Measurements from ENCODE around the gene ABITRAM. TPM values are rescaled to one million over a fixed set of nuclear protein-coding genes. Genes with fewer than 3 reads are reported as not detected.

ABITRAM gene
- total and polyA plus RNA-seq, 2 of the 13 experiments (the other 11 are each of a cell fraction or from before 2014, with no cell fraction given), result 10.2 to 21.6 TPM

DNA sequence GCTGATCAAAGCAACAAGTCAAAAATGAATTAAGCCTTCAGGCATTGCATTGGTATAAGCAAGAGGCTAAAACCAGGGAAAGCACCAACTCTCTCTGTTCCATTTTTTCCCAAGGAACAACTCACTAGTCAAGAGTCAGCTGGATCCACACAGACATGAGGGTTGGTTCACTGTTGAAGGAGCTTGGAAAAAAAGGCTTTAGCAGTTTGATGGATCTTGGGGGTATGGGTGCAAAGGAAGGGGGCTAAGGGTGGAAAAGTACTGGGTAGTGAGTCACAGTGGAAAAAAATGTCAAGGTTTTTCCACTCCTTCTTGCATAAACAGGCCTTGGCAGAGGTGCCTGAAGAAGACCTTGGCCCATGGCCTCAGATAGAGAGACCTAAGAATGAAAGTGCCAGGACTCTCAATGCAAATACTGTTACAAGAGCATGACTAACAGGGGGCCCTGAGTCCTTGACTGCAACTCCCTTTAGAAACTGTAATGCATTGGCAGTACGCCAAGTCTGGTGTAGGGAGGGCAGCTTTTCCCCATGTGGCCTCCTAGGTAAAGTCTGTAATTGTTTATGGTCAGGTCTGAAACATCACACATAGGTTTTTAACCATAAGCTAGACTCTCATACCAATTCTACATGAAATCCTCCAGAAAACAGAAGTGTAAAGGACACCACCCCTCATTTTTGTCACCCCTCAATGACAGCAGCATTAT lies 48.4 kb upstream of the ABITRAM start (continued):
- TF ChIP-seq, protein P1, sequence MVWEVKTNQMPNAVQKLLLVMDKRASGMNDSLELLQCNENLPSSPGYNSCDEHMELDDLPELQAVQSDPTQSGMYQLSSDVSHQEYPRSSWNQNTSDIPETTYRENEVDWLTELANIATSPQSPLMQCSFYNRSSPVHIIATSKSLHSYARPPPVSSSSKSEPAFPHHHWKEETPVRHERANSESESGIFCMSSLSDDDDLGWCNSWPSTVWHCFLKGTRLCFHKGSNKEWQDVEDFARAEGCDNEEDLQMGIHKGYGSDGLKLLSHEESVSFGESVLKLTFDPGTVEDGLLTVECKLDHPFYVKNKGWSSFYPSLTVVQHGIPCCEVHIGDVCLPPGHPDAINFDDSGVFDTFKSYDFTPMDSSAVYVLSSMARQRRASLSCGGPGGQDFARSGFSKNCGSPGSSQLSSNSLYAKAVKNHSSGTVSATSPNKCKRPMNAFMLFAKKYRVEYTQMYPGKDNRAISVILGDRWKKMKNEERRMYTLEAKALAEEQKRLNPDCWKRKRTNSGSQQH (CRISPR knock-in tag; IDR thresholded peaks at IDR 0.05; ENCODE audit: low read depth), result no peak
- TF ChIP-seq, protein P2, sequence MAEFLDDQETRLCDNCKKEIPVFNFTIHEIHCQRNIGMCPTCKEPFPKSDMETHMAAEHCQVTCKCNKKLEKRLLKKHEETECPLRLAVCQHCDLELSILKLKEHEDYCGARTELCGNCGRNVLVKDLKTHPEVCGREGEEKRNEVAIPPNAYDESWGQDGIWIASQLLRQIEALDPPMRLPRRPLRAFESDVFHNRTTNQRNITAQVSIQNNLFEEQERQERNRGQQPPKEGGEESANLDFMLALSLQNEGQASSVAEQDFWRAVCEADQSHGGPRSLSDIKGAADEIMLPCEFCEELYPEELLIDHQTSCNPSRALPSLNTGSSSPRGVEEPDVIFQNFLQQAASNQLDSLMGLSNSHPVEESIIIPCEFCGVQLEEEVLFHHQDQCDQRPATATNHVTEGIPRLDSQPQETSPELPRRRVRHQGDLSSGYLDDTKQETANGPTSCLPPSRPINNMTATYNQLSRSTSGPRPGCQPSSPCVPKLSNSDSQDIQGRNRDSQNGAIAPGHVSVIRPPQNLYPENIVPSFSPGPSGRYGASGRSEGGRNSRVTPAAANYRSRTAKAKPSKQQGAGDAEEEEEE (CRISPR knock-in tag; IDR thresholded peaks at IDR 0.05; ENCODE audit: borderline replicate concordance), result peak; percentile 96; the same call in 1 of the 2 replicates
- TF ChIP-seq MED13 (CRISPR knock-in tag; IDR thresholded peaks at IDR 0.05) (peak; percentile 100), ZNF678 (CRISPR knock-in tag; IDR thresholded peaks at IDR 0.05) (no peak), NFE2L2 (IDR thresholded peaks at IDR 0.05; ENCODE audit: low read length) (peak; percentile 16; the same call in 1 of the 2 replicates), ZNF460 (CRISPR knock-in tag; IDR thresholded peaks at IDR 0.05; ENCODE audit: borderline replicate concordance) (no peak; the same call in 1 of the 2 replicates), ETV6 (CRISPR knock-in tag; conservative IDR thresholded peaks at IDR 0.05) (peak; percentile 50; the same call in 1 of the 2 replicates), TOE1 (CRISPR knock-in tag; IDR thresholded peaks at IDR 0.05) (peak; percentile 96), ZNF343 (CRISPR knock-in tag; IDR thresholded peaks at IDR 0.05) (no peak), NFATC3 (CRISPR knock-in tag; IDR thresholded peaks at IDR 0.05) (peak; percentile 99; the same call in 1 of the 2 replicates), ZNF672 (CRISPR knock-in tag; IDR thresholded peaks at IDR 0.05) (no peak), XRCC5 (optimal IDR thresholded peaks at IDR 0.05; ENCODE audit: low read length) (peak; percentile 71), NCOR1 (IDR thresholded peaks at IDR 0.05; ENCODE audit: borderline replicate concordance, low read length) (peak; percentile 95; the same call in 1 of the 2 replicates), THYN1 (CRISPR knock-in tag; IDR thresholded peaks at IDR 0.05; ENCODE audit: borderline replicate concordance, low read depth) (no peak), KLF15 (CRISPR knock-in tag; IDR thresholded peaks at IDR 0.05; ENCODE audit: borderline replicate concordance) (no peak)
- TF ChIP-seq, protein P3, sequence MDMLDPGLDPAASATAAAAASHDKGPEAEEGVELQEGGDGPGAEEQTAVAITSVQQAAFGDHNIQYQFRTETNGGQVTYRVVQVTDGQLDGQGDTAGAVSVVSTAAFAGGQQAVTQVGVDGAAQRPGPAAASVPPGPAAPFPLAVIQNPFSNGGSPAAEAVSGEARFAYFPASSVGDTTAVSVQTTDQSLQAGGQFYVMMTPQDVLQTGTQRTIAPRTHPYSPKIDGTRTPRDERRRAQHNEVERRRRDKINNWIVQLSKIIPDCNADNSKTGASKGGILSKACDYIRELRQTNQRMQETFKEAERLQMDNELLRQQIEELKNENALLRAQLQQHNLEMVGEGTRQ (IDR thresholded peaks at IDR 0.05; ENCODE audit: low read depth, low read length), result no peak
- TF ChIP-seq, protein P3 (CRISPR knock-in tag; IDR thresholded peaks at IDR 0.05; ENCODE audit: borderline replicate concordance), result no peak
- TF ChIP-seq, protein P4, sequence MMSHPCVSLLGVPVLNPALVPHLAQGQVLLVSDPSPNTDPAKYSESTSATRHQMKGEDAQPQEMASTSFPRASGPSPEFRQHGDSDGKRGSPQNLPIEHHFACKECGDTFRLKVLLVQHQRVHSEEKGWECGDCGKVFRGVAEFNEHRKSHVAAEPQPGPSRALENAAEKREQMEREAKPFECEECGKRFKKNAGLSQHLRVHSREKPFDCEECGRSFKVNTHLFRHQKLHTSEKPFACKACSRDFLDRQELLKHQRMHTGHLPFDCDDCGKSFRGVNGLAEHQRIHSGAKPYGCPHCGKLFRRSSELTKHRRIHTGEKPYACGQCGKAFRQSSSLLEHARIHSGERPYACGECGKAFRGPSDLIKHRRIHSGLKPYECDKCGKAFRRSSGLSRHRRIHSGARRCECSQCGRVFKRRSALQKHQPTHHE (CRISPR knock-in tag; IDR thresholded peaks at IDR 0.05; ENCODE audit: borderline replicate concordance), result no peak
- TF ChIP-seq, protein P5, sequence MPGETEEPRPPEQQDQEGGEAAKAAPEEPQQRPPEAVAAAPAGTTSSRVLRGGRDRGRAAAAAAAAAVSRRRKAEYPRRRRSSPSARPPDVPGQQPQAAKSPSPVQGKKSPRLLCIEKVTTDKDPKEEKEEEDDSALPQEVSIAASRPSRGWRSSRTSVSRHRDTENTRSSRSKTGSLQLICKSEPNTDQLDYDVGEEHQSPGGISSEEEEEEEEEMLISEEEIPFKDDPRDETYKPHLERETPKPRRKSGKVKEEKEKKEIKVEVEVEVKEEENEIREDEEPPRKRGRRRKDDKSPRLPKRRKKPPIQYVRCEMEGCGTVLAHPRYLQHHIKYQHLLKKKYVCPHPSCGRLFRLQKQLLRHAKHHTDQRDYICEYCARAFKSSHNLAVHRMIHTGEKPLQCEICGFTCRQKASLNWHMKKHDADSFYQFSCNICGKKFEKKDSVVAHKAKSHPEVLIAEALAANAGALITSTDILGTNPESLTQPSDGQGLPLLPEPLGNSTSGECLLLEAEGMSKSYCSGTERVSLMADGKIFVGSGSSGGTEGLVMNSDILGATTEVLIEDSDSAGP (CRISPR knock-in tag; IDR thresholded peaks at IDR 0.05; ENCODE audit: borderline replicate concordance), result no peak
